Cardiac muscle cell (in vitro differentiated cells and primary cell): ENCODE measurements around the gene KDM2A. TPM values are rescaled to one million over a fixed set of nuclear protein-coding genes. Genes with fewer than 3 reads are reported as not detected.

Source experiments
- DNase-seq, 2 donors: peaks; one replicate each; pipeline versions ENCODE4 v3.0.0 to v3.0.0-alpha.2; 2010 to 2017; ENCODE audit warnings: low read depth in 1 of 2, low spot score in 1 of 2
- H3K27ac ChIP-seq: fragments of 200-600 bp; sonication (generic); 2 replicates; pipeline ENCODE4 v1.5.1; 2016
- H3K27me3 ChIP-seq: fragments of 200-600 bp; sonication (generic); 2 replicates; pipeline ENCODE4 v1.6.0; 2016; ENCODE audit warnings: control low read depth
- H3K36me3 ChIP-seq: fragments of 200-600 bp; sonication (generic); 2 replicates; pipeline ENCODE4 v1.5.1; 2016; ENCODE audit warnings: control low read depth
- H3K4me1 ChIP-seq: fragments of 200-600 bp; sonication (generic); 2 replicates; pipeline ENCODE4 v1.8.1; 2017; ENCODE audit warnings: low read depth, mild to moderate bottlenecking, mixed run types
- H3K4me3 ChIP-seq: fragments of 200-600 bp; sonication (generic); 2 replicates; pipeline ENCODE4 v1.5.1; 2016; ENCODE audit warnings: mild to moderate bottlenecking
- H3K9me3 ChIP-seq: fragments of 200-600 bp; sonication (generic); 2 replicates; pipeline ENCODE4 v1.5.1; 2017; ENCODE audit warnings: low read depth, mild to moderate bottlenecking, control low read depth
- CTCF ChIP-seq: IDR thresholded peaks from 2 replicates; pipeline ENCODE4 v1.5.1; 2012; ENCODE audit warnings: low read depth, mild to moderate bottlenecking, low read length
- polyA plus RNA-seq: library from polyadenylated mRNA; unstranded; fragments of >200 nt; fragmentation: Nextera tagmentation; extraction: Ambion mirVana; gene quantifications from 2 replicates; pipeline ENCODE4 v1.2.1, GENCODE V29; 2016
- total RNA-seq: library from RNA; depleted of rRNA; stranded (reverse); fragments of >200 nt; gene quantifications from 2 replicates; pipeline ENCODE4 v1.2.3, GENCODE V29; 2016

Gene KDM2A
- total and polyA plus RNA-seq, 2 experiments from 2014 or later: 17.6 to 37.8 TPM

- no peak overlapping the region for H3K27ac ChIP-seq
- TF ChIP-seq CTCF: no peak
- no peak overlapping the region for H3K4me3 ChIP-seq
- DNase-seq: no peak
- no peaks in the 10 kb centered on the region for H3K4me1 ChIP-seq
- no peaks in the 10 kb centered on the region for H3K9me3 ChIP-seq
- no peaks in the 10 kb centered on the region for H3K36me3 ChIP-seq
- no peaks in the 10 kb centered on the region for H3K27me3 ChIP-seq
Observed at GRCh38 chr11:67307545-67308001, 188.5 kb downstream of the KDM2A start.

Other genes with a start within 250 kb of the KDM2A start
- 20.5 and 21.5 TPM in 2 replicates for gene PC, start 160.9 kb upstream of the KDM2A start, total RNA-seq
- gene PC, start 160.9 kb upstream of the KDM2A start, polyA plus RNA-seq: 24.1 and 30.7 TPM in 2 replicates
- gene C11orf86, start 144.0 kb upstream of the KDM2A start, total RNA-seq: not detected in 2 replicates
- gene C11orf86, start 144.0 kb upstream of the KDM2A start, polyA plus RNA-seq: not detected in 2 replicates
- gene SYT12, start 96.1 kb upstream of the KDM2A start, total RNA-seq: 0.21 and 0.53 TPM in 2 replicates
- gene SYT12, start 96.1 kb upstream of the KDM2A start, polyA plus RNA-seq: 0.62 TPM in 1 of 2 replicates, not detected in the other
- 48.5 and 71.7 TPM in 2 replicates for gene RHOD, start 62.4 kb upstream of the KDM2A start, total RNA-seq
- gene RHOD, start 62.4 kb upstream of the KDM2A start, polyA plus RNA-seq: 32.8 and 44.2 TPM in 2 replicates
- 49.1 and 72.1 TPM in 2 replicates for gene GRK2, start 147.2 kb downstream of the KDM2A start, total RNA-seq
- gene GRK2, start 147.2 kb downstream of the KDM2A start, polyA plus RNA-seq: 62.9 and 85.1 TPM in 2 replicates
- 50.7 and 53.5 TPM in 2 replicates for gene ANKRD13D, start 170.0 kb downstream of the KDM2A start, total RNA-seq
- gene ANKRD13D, start 170.0 kb downstream of the KDM2A start, polyA plus RNA-seq: 39.4 and 47.6 TPM in 2 replicates
- gene SSH3, start 184.3 kb downstream of the KDM2A start, total RNA-seq: 18.7 and 39.9 TPM in 2 replicates
- gene SSH3, start 184.3 kb downstream of the KDM2A start, polyA plus RNA-seq: 26.7 and 28.0 TPM in 2 replicates
- 64.4 and 74.9 TPM in 2 replicates for gene POLD4, start 234.3 kb downstream of the KDM2A start, total RNA-seq
- gene POLD4, start 234.3 kb downstream of the KDM2A start, polyA plus RNA-seq: 49.8 and 51.9 TPM in 2 replicates